ENCODE results near the gene PTN. TPM values are rescaled to one million over a fixed set of nuclear protein-coding genes. Genes with fewer than 3 reads are reported as not detected.
"Not testable (repeated sequence)": the region's sequence is repeated elsewhere in the genome, so short reads cannot be mapped to it uniquely, and the experiment has no call there.

Gene PTN
- total RNA-seq, 1 donor from 2014 or later, result 145 TPM

DNA sequence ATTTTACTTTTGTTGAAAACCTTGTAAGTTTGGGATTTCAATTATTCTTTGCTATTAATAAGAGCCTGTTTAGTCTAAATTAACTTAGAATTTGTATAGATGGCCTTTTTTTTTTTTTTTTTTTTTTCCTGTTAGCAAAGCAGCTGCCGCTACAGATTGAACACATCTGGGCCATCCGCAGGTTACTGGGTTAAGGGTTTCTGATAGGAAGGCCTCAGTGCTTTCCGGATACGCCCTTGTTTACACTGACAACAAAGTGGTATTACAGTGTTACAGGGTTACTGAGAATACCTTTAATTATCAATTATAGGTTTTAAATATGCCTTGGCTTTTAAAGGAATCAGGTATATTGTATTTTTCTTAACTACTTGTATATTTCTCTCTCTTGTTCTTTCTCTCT lies 76.8 kb downstream of the PTN start:
- peaks cover 13% of the 10 kb centered on the region for H3K9me3 Mint-ChIP-seq
- peak overlapping the region; percentile 90 for H3K27ac Mint-ChIP-seq
- peak overlapping the region; percentile 65 for H3K4me3 Mint-ChIP-seq
- TF ChIP-seq, protein P1, sequence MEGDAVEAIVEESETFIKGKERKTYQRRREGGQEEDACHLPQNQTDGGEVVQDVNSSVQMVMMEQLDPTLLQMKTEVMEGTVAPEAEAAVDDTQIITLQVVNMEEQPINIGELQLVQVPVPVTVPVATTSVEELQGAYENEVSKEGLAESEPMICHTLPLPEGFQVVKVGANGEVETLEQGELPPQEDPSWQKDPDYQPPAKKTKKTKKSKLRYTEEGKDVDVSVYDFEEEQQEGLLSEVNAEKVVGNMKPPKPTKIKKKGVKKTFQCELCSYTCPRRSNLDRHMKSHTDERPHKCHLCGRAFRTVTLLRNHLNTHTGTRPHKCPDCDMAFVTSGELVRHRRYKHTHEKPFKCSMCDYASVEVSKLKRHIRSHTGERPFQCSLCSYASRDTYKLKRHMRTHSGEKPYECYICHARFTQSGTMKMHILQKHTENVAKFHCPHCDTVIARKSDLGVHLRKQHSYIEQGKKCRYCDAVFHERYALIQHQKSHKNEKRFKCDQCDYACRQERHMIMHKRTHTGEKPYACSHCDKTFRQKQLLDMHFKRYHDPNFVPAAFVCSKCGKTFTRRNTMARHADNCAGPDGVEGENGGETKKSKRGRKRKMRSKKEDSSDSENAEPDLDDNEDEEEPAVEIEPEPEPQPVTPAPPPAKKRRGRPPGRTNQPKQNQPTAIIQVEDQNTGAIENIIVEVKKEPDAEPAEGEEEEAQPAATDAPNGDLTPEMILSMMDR (IDR thresholded peaks at IDR 0.05; ENCODE audit: unreplicated experiment), result no peak
- no peaks in the 10 kb centered on the region for H3K27me3 Mint-ChIP-seq (ENCODE audit: low read depth)
- H3K4me1 Mint-ChIP-seq, result peaks cover 11% of the 10 kb centered on the region
- H3K36me3 Mint-ChIP-seq, result peaks cover 19% of the 10 kb centered on the region
- DNase-seq (ENCODE audit: low spot score in 2 of 2, unreplicated experiment in 2 of 2), result no peak

DNA sequence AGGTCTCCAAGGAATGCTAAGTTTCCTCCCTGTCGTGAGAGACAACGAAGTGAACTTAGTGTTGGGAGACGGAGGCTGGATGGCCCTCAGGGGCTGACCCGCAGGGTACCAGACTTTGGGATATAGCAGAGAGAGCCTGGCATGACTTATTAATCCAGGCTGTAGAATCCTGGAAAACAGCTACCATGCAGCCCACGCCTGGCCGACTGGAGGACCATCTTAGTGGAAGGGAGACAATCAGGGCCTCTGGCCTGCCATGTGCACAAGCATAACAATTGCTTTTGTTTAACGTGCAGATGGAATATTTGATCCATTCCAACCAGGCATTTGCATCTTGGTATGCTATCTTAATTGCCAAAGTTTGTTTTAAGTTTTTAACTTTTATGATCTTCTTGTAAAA lies 78.1 kb downstream of the PTN start:
- not testable (repeated sequence) for H3K4me3 Mint-ChIP-seq; DNase-seq (ENCODE audit: low spot score in 2 of 2, unreplicated experiment in 2 of 2); H3K27me3 Mint-ChIP-seq (ENCODE audit: low read depth); H3K27ac Mint-ChIP-seq
- H3K4me1 Mint-ChIP-seq, result peaks cover 11% of the 10 kb centered on the region
- H3K36me3 Mint-ChIP-seq, result peaks cover 19% of the 10 kb centered on the region
- H3K9me3 Mint-ChIP-seq, result peaks cover 13% of the 10 kb centered on the region

DNA sequence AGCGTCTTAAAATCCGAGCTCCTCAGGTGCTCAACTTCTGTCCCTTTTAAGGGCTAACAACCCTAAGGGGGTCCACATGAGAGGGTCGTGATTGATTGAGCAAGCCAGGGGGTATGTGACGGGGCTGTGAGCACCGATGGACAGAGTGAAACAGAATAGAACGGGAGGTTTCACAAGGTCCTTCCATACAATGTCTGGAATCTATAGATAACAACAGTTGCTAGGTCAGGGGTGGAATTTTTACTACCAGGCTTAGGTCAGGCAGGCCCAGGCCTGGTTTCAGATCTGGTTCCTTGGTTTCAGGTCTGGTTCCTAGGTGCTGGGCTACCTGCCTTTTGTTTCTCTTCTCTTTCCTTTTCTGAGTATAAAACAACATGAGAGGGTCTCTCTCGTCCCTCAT lies 80.9 kb downstream of the PTN start:
- TF ChIP-seq, protein P1 (IDR thresholded peaks at IDR 0.05; ENCODE audit: unreplicated experiment), result no peak
- peaks cover 18% of the 10 kb centered on the region for H3K36me3 Mint-ChIP-seq
- peaks cover 8% of the 10 kb centered on the region for H3K4me1 Mint-ChIP-seq
- no peak overlapping the region for H3K4me3 Mint-ChIP-seq
- peaks cover 9% of the 10 kb centered on the region for H3K9me3 Mint-ChIP-seq
- DNase-seq (ENCODE audit: low spot score in 2 of 2, unreplicated experiment in 2 of 2), result no peak
- no peak overlapping the region for H3K27ac Mint-ChIP-seq
- no peaks in the 10 kb centered on the region for H3K27me3 Mint-ChIP-seq (ENCODE audit: low read depth)

DNA sequence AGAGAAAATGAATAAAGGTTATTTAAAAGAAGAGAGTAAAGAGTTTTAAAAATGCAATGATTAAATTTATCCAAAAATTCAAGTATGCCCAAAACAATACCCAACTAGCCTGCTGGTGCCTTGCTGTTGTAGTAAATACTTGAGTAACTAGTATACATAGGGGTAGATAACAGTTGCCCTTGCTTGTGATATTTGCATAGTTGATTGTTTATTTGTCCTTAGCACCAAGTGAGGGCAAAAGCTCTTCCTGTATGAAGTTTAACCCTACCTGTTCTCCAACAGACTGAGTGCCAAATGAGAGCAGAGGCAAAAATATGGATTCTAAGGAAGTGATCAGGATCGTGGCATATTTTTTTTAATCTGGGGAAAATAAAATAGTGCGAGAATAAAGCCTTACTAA lies 85.0 kb downstream of the PTN start:
- Mint-ChIP-seq H3K36me3 (peaks cover 16% of the 10 kb centered on the region), H3K27me3 (ENCODE audit: low read depth) (no peaks in the 10 kb centered on the region), H3K9me3 (peaks cover 9% of the 10 kb centered on the region), H3K4me3 (no peak overlapping the region), H3K4me1 (no peaks in the 10 kb centered on the region), H3K27ac (no peak overlapping the region)
- TF ChIP-seq, protein P1 (IDR thresholded peaks at IDR 0.05; ENCODE audit: unreplicated experiment), result no peak
- DNase-seq (ENCODE audit: low spot score in 2 of 2, unreplicated experiment in 2 of 2), result no peak

DNA sequence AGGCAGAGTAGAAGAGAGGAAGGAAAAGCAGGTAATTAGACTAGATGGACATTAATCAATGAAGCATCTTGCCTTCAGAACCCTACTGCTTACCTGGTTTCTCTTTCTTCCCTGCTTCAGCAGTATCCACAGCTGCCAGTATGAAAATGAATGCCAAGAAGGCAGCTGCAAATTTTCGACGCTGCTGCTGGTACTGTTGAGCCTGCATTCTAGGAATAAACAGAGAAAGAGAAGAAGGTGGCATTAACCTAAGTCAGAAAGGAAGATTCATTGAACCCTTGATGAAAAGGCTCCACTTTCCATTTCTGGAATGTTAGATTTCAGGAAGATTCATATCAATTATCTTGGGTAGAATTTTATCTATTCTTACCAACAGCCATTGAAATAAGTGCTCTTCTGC lies 88.8 kb downstream of the PTN start:
- H3K36me3 Mint-ChIP-seq, result peaks cover 29% of the 10 kb centered on the region
- DNase-seq (ENCODE audit: low spot score in 2 of 2, unreplicated experiment in 2 of 2), result no peak
- H3K27ac Mint-ChIP-seq, result no peak overlapping the region
- H3K9me3 Mint-ChIP-seq, result no peaks in the 10 kb centered on the region
- H3K4me1 Mint-ChIP-seq, result peaks cover 3% of the 10 kb centered on the region
- H3K4me3 Mint-ChIP-seq, result no peak overlapping the region
- TF ChIP-seq, protein P1 (IDR thresholded peaks at IDR 0.05; ENCODE audit: unreplicated experiment), result no peak
- H3K27me3 Mint-ChIP-seq (ENCODE audit: low read depth), result no peaks in the 10 kb centered on the region

DNA sequence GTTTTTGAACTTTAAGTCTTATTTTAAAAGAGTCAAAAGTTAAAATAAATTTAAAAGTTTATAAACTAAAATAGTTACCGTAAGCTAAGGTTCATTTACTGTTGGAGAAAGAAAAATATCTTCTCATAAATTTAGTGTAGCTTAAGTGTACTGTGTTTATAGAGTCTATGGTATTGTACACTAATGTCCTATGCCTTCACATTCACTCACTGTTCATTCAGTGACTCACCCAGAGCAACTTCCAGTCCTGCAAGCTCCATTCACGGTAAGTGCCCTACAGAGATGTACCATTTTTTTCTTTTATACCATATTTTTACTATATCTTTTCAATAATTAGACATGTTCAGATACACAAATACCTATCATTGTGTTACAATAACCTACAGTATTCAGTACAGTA lies 97.6 kb downstream of the PTN start:
- no peak overlapping the region for H3K4me3 Mint-ChIP-seq
- peaks cover 5% of the 10 kb centered on the region for H3K4me1 Mint-ChIP-seq
- no peak overlapping the region for H3K27ac Mint-ChIP-seq
- H3K36me3 Mint-ChIP-seq, result peaks cover 36% of the 10 kb centered on the region
- H3K9me3 Mint-ChIP-seq, result peaks cover 3% of the 10 kb centered on the region
- TF ChIP-seq, protein P1 (IDR thresholded peaks at IDR 0.05; ENCODE audit: unreplicated experiment), result no peak
- H3K27me3 Mint-ChIP-seq (ENCODE audit: low read depth), result no peaks in the 10 kb centered on the region
- DNase-seq (ENCODE audit: low spot score in 2 of 2, unreplicated experiment in 2 of 2), result no peak
